H1 (cell line): ENCODE measurements around the gene WAC. TPM values are rescaled to one million over a fixed set of nuclear protein-coding genes. Genes with fewer than 3 reads are reported as not detected.

Experiments
- CTCF ChIA-PET: fragments of 300-600 bp; sonication (Branson Sonifier 250); formaldehyde crosslinking; loops from one replicate; lab custom pipeline; 2021; ENCODE audit not compliant: partially characterized antibody; lab: Charles Lee
- POLR2A ChIA-PET: fragments of 300-600 bp; sonication (Branson Sonifier 250); formaldehyde crosslinking; loops from one replicate; lab custom pipeline; 2021; ENCODE audit warnings: inconsistent platforms; ENCODE audit not compliant: partially characterized antibody; lab: Charles Lee
- DNase-seq, 2 experiments: peaks; one replicate each; pipeline versions ENCODE4 v3.0.0 to v3.0.0-alpha.2; 2010 to 2022; ENCODE audit warnings: low spot score in 2 of 2, low read depth in 1 of 2, mixed read lengths in 1 of 2
- FAIRE-seq: peaks from 2 replicates; lab custom pipeline; 2011; peaks lifted over from hg19 to GRCh38; lab: Jason Lieb, UNC
- H2AFZ ChIP-seq: 2 replicates; pipeline ENCODE4 v1.8.1; 2012; ENCODE audit warnings: low read length, inconsistent platforms
- H2AK5ac ChIP-seq: 2 replicates; pipeline ENCODE4 v1.6.1; 2013; ENCODE audit warnings: low read depth, low read length
- H2BK120ac ChIP-seq: replicated peaks from 2 replicates; pipeline ENCODE3; 2013; ENCODE audit warnings: low read depth, low read length, inconsistent platforms
- H2BK12ac ChIP-seq: 2 replicates; pipeline ENCODE4 v1.6.1; 2013; ENCODE audit warnings: low read depth, low read length
- H2BK15ac ChIP-seq: 2 replicates; pipeline ENCODE4 v1.6.1; 2013; ENCODE audit warnings: low read length
- H2BK20ac ChIP-seq: 2 replicates; pipeline ENCODE4 v1.6.1; 2013; ENCODE audit warnings: low read length
- H2BK5ac ChIP-seq: 2 replicates; pipeline ENCODE4 v1.6.1; 2013; ENCODE audit warnings: low read depth, low read length
- H3K14ac ChIP-seq: 2 replicates; pipeline ENCODE4 v1.6.1; 2013; ENCODE audit warnings: inconsistent platforms; ENCODE audit not compliant: insufficient read length
- H3K18ac ChIP-seq: 2 replicates; pipeline ENCODE4 v1.6.1; 2013; ENCODE audit warnings: low read length; ENCODE audit errors: extremely low read depth
- H3K23ac ChIP-seq: 2 replicates; pipeline ENCODE4 v1.6.1; 2013; ENCODE audit warnings: inconsistent platforms; ENCODE audit not compliant: insufficient read length
- H3K23me2 ChIP-seq: 2 replicates; pipeline ENCODE4 v1.6.1; 2013; ENCODE audit warnings: low read depth, low read length
- H3K27ac ChIP-seq: 2 replicates; pipeline ENCODE4 v1.6.1; 2011; ENCODE audit warnings: low read depth, low read length, inconsistent platforms
- H3K27me3 ChIP-seq, 4 experiments: replicated peaks in 1 of 4; 1 replicate in 1 of 4; 2 replicates in 3 of 4; pipeline versions ENCODE4 v1.6.1 to v1.8.1; 2011 to 2013; ENCODE audit warnings: low read length in 3 of 4, mild to moderate bottlenecking in 3 of 4, inconsistent platforms in 2 of 4, mixed read lengths in 2 of 4, moderate library complexity in 1 of 4; ENCODE audit not compliant: control insufficient read depth in 3 of 4, insufficient read depth in 3 of 4; ENCODE audit errors: extremely low read depth in 1 of 4
- H3K36me3 ChIP-seq, 4 experiments: 2 replicates each; pipeline versions ENCODE4 v1.6.1 to v1.8.1; 2011 to 2013; ENCODE audit warnings: mild to moderate bottlenecking in 4 of 4, low read length in 3 of 4, moderate library complexity in 2 of 4, control low read depth in 1 of 4, inconsistent platforms in 1 of 4; ENCODE audit not compliant: insufficient read depth in 4 of 4, control insufficient read depth in 2 of 4
- H3K4ac ChIP-seq: replicated peaks from 2 replicates; pipeline ENCODE3; 2013; ENCODE audit warnings: low read length, low read depth, mixed read lengths, inconsistent platforms; ENCODE audit not compliant: insufficient read length
- H3K4me1 ChIP-seq, 4 experiments: replicated peaks in 1 of 4; 1 replicate in 1 of 4; 2 replicates in 3 of 4; pipeline versions ENCODE4 v1.6.1 to v1.8.1; 2011 to 2013; ENCODE audit warnings: low read length in 3 of 4, inconsistent platforms in 2 of 4, mixed read lengths in 1 of 4; ENCODE audit not compliant: insufficient read depth in 4 of 4, control insufficient read depth in 3 of 4
- H3K4me2 ChIP-seq, 2 experiments: 2 replicates each; pipeline versions ENCODE4 v1.6.1 to v1.8.1; 2011 to 2013; ENCODE audit warnings: low read depth in 2 of 2, low read length in 2 of 2, control low read depth in 1 of 2, inconsistent platforms in 1 of 2, mild to moderate bottlenecking in 1 of 2; ENCODE audit not compliant: insufficient read depth in 1 of 2
- H3K4me3 ChIP-seq, 4 experiments: fragments of 200-600, 300-600 bp in 1 of 4; sonication (generic), shearing (Covaris generic), sonication (Bioruptor Twin) in 1 of 4; 2 replicates each; pipeline versions ENCODE4 v1.5.1 to v1.8.1; 2011 to 2016; ENCODE audit warnings: low read length in 4 of 4, low read depth in 3 of 4, control low read depth in 2 of 4, inconsistent platforms in 2 of 4, mild to moderate bottlenecking in 2 of 4, mixed read lengths in 1 of 4, moderate library complexity in 1 of 4; ENCODE audit not compliant: insufficient read depth in 2 of 4; ENCODE audit errors: extremely low read depth in 1 of 4
- H3K56ac ChIP-seq: replicated peaks from 2 replicates; pipeline ENCODE3; 2013; ENCODE audit warnings: low read depth, mild to moderate bottlenecking, mixed read lengths, low read length, inconsistent platforms; ENCODE audit not compliant: insufficient read length
- H3K79me1 ChIP-seq: 2 replicates; pipeline ENCODE4 v1.6.1; 2013; ENCODE audit warnings: low read depth, low read length, control low read depth
- H3K79me2 ChIP-seq, 2 experiments: 2 replicates each; pipeline versions ENCODE4 v1.6.1 to v1.8.1; 2012 to 2013; ENCODE audit warnings: low read length in 2 of 2, mild to moderate bottlenecking in 2 of 2, inconsistent platforms in 1 of 2; ENCODE audit not compliant: insufficient read depth in 2 of 2, control insufficient read depth in 1 of 2
- H3K9ac ChIP-seq, 4 experiments: replicated peaks in 1 of 4; 1 replicate in 1 of 4; 2 replicates in 3 of 4; pipeline versions ENCODE4 v1.6.1 to v1.8.1; 2011 to 2013; ENCODE audit warnings: low read depth in 3 of 4, low read length in 3 of 4, control low read depth in 2 of 4, mild to moderate bottlenecking in 2 of 4, moderate library complexity in 2 of 4, inconsistent platforms in 1 of 4; ENCODE audit errors: extremely low read depth in 1 of 4
- H3K9me3 ChIP-seq, 2 experiments: 2 replicates each; pipeline versions ENCODE4 v1.6.1 to v1.8.1; 2012 to 2013; ENCODE audit warnings: mild to moderate bottlenecking in 2 of 2, moderate library complexity in 2 of 2, control low read depth in 1 of 2, inconsistent platforms in 1 of 2, low read depth in 1 of 2, low read length in 1 of 2, mixed read lengths in 1 of 2; ENCODE audit not compliant: insufficient read depth in 2 of 2
- H4K20me1 ChIP-seq, 2 experiments: replicated peaks in 1 of 2; 2 replicates each; pipeline versions ENCODE3 to v1.8.1; 2011 to 2013; ENCODE audit warnings: inconsistent platforms in 2 of 2, low read length in 2 of 2, mild to moderate bottlenecking in 1 of 2; ENCODE audit not compliant: insufficient read depth in 2 of 2, control insufficient read depth in 1 of 2
- H4K5ac ChIP-seq: 2 replicates; pipeline ENCODE4 v1.6.1; 2013; ENCODE audit warnings: low read length, low read depth, mixed read lengths, inconsistent platforms; ENCODE audit not compliant: insufficient read length
- H4K8ac ChIP-seq: 2 replicates; pipeline ENCODE4 v1.8.0; 2013; ENCODE audit warnings: mild to moderate bottlenecking, moderate library complexity, low read length, inconsistent platforms; ENCODE audit not compliant: insufficient read depth; ENCODE audit errors: extremely low read depth
- H4K91ac ChIP-seq: replicated peaks from 2 replicates; pipeline ENCODE3; 2013; ENCODE audit warnings: low read length, mixed read lengths, inconsistent platforms; ENCODE audit not compliant: insufficient read length
- CEBPB ChIP-seq: IDR thresholded peaks from 2 replicates; pipeline ENCODE4 v1.6.1; 2012; ENCODE audit warnings: low read depth, low read length
- EGR1 ChIP-seq: IDR thresholded peaks from 2 replicates; pipeline ENCODE4 v1.6.1; 2011; ENCODE audit warnings: low read depth, low read length, borderline replicate concordance
- HDAC2 ChIP-seq, 2 experiments: fragments of 300-600 bp in 1 of 2; sonication (generic) in 1 of 2; IDR thresholded peaks; 2 replicates each; pipeline ENCODE4 v1.6.1; 2011 to 2012; ENCODE audit warnings: low read depth in 2 of 2, low read length in 2 of 2, mild to moderate bottlenecking in 2 of 2, moderate library complexity in 2 of 2, borderline replicate concordance in 1 of 2, inconsistent platforms in 1 of 2
- JUN ChIP-seq: IDR thresholded peaks from 2 replicates; pipeline ENCODE4 v1.6.1; 2011; ENCODE audit warnings: low read depth, mild to moderate bottlenecking, improper control_type of control experiment, low read length
- RAD21 ChIP-seq, 2 experiments: IDR thresholded peaks in 1 of 2; conservative IDR thresholded peaks in 1 of 2; 2 replicates each; pipeline ENCODE4 v1.6.1; 2011; ENCODE audit warnings: low read depth in 2 of 2, low read length in 2 of 2, improper control_type of control experiment in 1 of 2, inconsistent platforms in 1 of 2, mild to moderate bottlenecking in 1 of 2, moderate library complexity in 1 of 2
- RFX5 ChIP-seq: IDR thresholded peaks from 2 replicates; pipeline ENCODE4 v1.6.1; 2011; ENCODE audit warnings: low read depth, low read length, improper control_type of control experiment, borderline replicate concordance
- SAP30 ChIP-seq: fragments of 300-600 bp; sonication (generic); IDR thresholded peaks from 2 replicates; pipeline ENCODE4 v1.7.1; 2012; ENCODE audit warnings: low read length, moderate library complexity, mild to moderate bottlenecking, inconsistent platforms; ENCODE audit not compliant: insufficient read depth, insufficient replicate concordance
- SIX5 ChIP-seq: IDR thresholded peaks from 2 replicates; pipeline ENCODE4 v1.6.1; 2011; ENCODE audit warnings: mild to moderate bottlenecking, low read depth, low read length
- TCF12 ChIP-seq: IDR thresholded peaks from 2 replicates; pipeline ENCODE4 v1.6.1; 2011; ENCODE audit warnings: low read depth, mild to moderate bottlenecking, low read length
- WGBS, 2 experiments: shearing (Covaris generic) in 1 of 2; methylation state at CpG; one replicate each; pipeline versions ENCODE4 v1.1.6 to v1.1.7; 2013 to 2015; ENCODE audit warnings: low lambda C conversion rate in 2 of 2, mixed read lengths in 2 of 2, inconsistent platforms in 1 of 2, low coverage in 1 of 2, missing lambda C conversion rate in 1 of 2; ENCODE audit not compliant: insufficient replicate concordance in 2 of 2, insufficient coverage in 1 of 2, insufficient read length in 1 of 2; ENCODE audit errors: extremely low coverage in 1 of 2, missing lambda C conversion rate in 1 of 2; 5-methylcytosine and 5-hydroxymethylcytosine counted together
- polyA plus RNA-seq, 7 experiments: library from polyadenylated mRNA; depleted of rRNA in 3 of 7; stranded (reverse) in 5 of 7; unstranded in 2 of 7; fragments of >200 nt in 5 of 7; fragments of 200-250 nt in 2 of 7; gene quantifications; 1 replicate in 5 of 7; 2 replicates in 1 of 7; 4 replicates in 1 of 7; pipeline versions ENCODE4 v1.2.1 to v1.2.3, GENCODE V29; 2011 to 2013; ENCODE audit warnings: missing spikeins in 2 of 7, mixed read lengths in 2 of 7
- total RNA-seq: library from RNA; stranded (reverse); fragmentation: NEBNext Ultra II Directional; extraction: Animal tissue kit (Norgen Biotek cat#: 25700); gene quantifications from 2 replicates; pipeline ENCODE4 v1.2.1, GENCODE V29; 2021

WAC gene
- total and polyA plus RNA-seq, 2 of the 8 experiments (the other 6 are each of a cell fraction or from before 2014, with no cell fraction given) = 72.9 to 128 TPM

DNA sequence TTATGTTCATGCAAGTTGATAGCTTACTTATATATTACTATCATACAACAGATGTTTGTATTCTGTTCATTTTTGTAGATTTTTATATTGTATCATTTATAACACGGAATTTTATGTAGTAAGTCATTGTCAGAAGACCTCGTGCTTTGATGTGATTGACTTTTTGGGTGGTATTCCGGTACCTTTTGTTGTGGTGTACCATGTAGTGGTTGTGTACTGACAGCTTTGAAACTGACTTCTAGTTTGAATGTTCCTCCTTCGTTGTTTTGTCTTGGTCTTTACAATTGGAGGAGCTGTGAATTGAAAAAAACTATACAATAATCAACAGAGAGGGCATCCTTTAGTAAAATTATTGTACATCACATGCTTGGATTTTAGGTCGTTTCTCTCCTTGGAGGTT, 61.5 kb downstream of the WAC start:
- no peaks in the 10 kb centered on the region for H3K9me3 ChIP-seq
- H3K23me2 ChIP-seq = no peaks in the 10 kb centered on the region
- H3K14ac ChIP-seq = no peak overlapping the region
- no peak overlapping the region for H3K4me3 ChIP-seq
- DNase-seq = no peak
- H3K4ac ChIP-seq = no peak overlapping the region
- no peak overlapping the region for H2BK15ac ChIP-seq
- no peak overlapping the region for H3K23ac ChIP-seq
- H3K56ac ChIP-seq = no peak overlapping the region
- WGBS, 2 experiments = 95% methylated on average over 5 of the region's 5 CpGs; no CpG with 5 or more reads in 1 of the 2 experiments
- H3K9ac ChIP-seq = no peak overlapping the region
- H2AFZ ChIP-seq = no peak overlapping the region
- no peak overlapping the region for H4K91ac ChIP-seq
- CTCF ChIA-PET = no interaction called here
- no peak overlapping the region for H3K27ac ChIP-seq
- H2BK120ac ChIP-seq = no peak overlapping the region
- H2BK20ac ChIP-seq = no peak overlapping the region
- no peak overlapping the region for H2BK12ac ChIP-seq
- no peak overlapping the region for H2AK5ac ChIP-seq
- H4K5ac ChIP-seq = no peak overlapping the region
- peaks cover 8 to 72% (median 30%) of the 10 kb centered on the region in 4 experiments for H3K36me3 ChIP-seq
- H4K8ac ChIP-seq = no peak overlapping the region
- peaks cover 5% of the 10 kb centered on the region for H3K79me1 ChIP-seq
- H3K27me3 ChIP-seq = no peaks in the 10 kb centered on the region
- POLR2A ChIA-PET = interaction anchor here (1.9 kb wide), 1 partner anchor 57 kb away, joined by 5 read pairs; no protein-coding TSS in a partner anchor
- TF ChIP-seq EGR1 = no peak
- TF ChIP-seq JUN = no peak
- no peak for TF ChIP-seq RFX5
- no peak for TF ChIP-seq SAP30
- TF ChIP-seq CEBPB = no peak
- no peak for TF ChIP-seq SIX5
- TF ChIP-seq RAD21 (IDR thresholded peaks at IDR 0.05 in 1 of 2, conservative IDR thresholded peaks at IDR 0.05 in 1 of 2; ENCODE audit: low read depth in 2 of 2, low read length in 2 of 2) = no peak
- no peak for TF ChIP-seq TCF12
- no peak for TF ChIP-seq HDAC2 (IDR thresholded peaks at IDR 0.05; ENCODE audit: borderline replicate concordance in 1 of 2, low read depth in 2 of 2, low read length in 2 of 2)
- peaks cover 7 to 10% of the 10 kb centered on the region in 2 experiments for H4K20me1 ChIP-seq
- no peak overlapping the region for H2BK5ac ChIP-seq
- peaks cover 0 to 6% (median under 1%) of the 10 kb centered on the region in 4 experiments; a peak in 2 of 7 replicates for H3K4me1 ChIP-seq
- H3K18ac ChIP-seq = no peak overlapping the region
- no peak for FAIRE-seq
- H3K4me2 ChIP-seq = no peak overlapping the region
- peaks cover 8 to 99% of the 10 kb centered on the region in 2 experiments; a peak in 3 of 4 replicates for H3K79me2 ChIP-seq
